ENCODE measurements around the gene VRK1. TPM values are rescaled to one million over a fixed set of nuclear protein-coding genes. Genes with fewer than 3 reads are reported as not detected.

VRK1 gene
- total and polyA plus RNA-seq, 3 experiments from 2014 or later = 36.6 to 72.2 (median 67.0) TPM

DNA sequence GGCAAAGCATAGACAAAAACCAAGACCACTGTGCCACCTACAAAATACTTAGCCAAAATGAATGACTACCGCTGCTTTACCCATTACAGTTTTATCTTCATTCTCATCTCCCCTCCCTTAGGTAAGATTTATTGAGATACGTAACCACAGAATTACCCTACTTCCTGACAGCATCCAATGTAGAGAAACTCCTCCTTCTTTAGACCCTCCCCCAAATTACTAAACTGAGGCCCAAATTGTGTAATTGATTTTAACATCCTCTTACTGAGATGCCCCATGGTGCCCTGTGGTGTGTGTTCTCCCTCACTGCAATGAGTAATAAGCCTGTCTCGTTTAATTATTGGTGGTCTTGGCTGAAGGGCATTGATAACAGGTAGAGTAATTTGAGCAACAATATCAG lies 19.1 kb downstream of the VRK1 start:
- Mint-ChIP-seq H3K9me3 (no peaks in the 10 kb centered on the region), H3K36me3 (no peaks in the 10 kb centered on the region), H3K4me3 (no peak overlapping the region), H3K27me3 (no peaks in the 10 kb centered on the region), H3K27ac (peak overlapping the region in 5 of 8 donors; percentile 0 to 45 (median 9)), H3K4me1 (peaks cover 50 to 78% (median 78%) of the 10 kb centered on the region in 3 donors)
- Histone ChIP-seq H3K4me3 (ENCODE audit: low read length) (no peak overlapping the region), H3K4me1 (ENCODE audit: insufficient read depth, low read length) (peaks cover 19% of the 10 kb centered on the region), H3K27ac (ENCODE audit: low read depth, low read length) (no peak overlapping the region), H3K27me3 (ENCODE audit: insufficient read depth, low read length, poor library complexity, severe bottlenecking) (no peaks in the 10 kb centered on the region), H3K36me3 (ENCODE audit: insufficient read depth, low read length) (no peaks in the 10 kb centered on the region), H3K9me3 (ENCODE audit: low read length) (no peaks in the 10 kb centered on the region)
- ChIA-PET POLR2A (no interaction called here), CTCF (no interaction called here)
- no peak for DNase-seq

GRCh38 chr14:96817750-96818666 lies 20.8 kb downstream of the VRK1 start:
- POLR2A ChIA-PET = no interaction called here
- no peaks in the 10 kb centered on the region for H3K9me3 ChIP-seq (ENCODE audit: low read length)
- CTCF ChIA-PET = no interaction called here
- H3K27me3 Mint-ChIP-seq = no peaks in the 10 kb centered on the region
- no peak overlapping the region for H3K4me3 ChIP-seq (ENCODE audit: low read length)
- H3K36me3 ChIP-seq (ENCODE audit: insufficient read depth, low read length) = no peaks in the 10 kb centered on the region
- peaks cover 42 to 71% (median 70%) of the 10 kb centered on the region in 3 donors for H3K4me1 Mint-ChIP-seq
- H3K4me3 Mint-ChIP-seq = peak overlapping the region in 6 of 7 donors; percentile 10 to 60 (median 35)
- H3K27ac ChIP-seq (ENCODE audit: low read depth, low read length) = no peak overlapping the region
- H3K36me3 Mint-ChIP-seq = peaks cover 0 to 4% (median 3%) of the 10 kb centered on the region in 3 donors
- H3K27ac Mint-ChIP-seq = peak overlapping the region in 5 of 8 donors; percentile 32 to 58 (median 51)
- peaks cover 11% of the 10 kb centered on the region for H3K4me1 ChIP-seq (ENCODE audit: insufficient read depth, low read length)
- H3K9me3 Mint-ChIP-seq = no peaks in the 10 kb centered on the region
- no peaks in the 10 kb centered on the region for H3K27me3 ChIP-seq (ENCODE audit: insufficient read depth, low read length, poor library complexity, severe bottlenecking)
- DNase-seq = no peak

DNA sequence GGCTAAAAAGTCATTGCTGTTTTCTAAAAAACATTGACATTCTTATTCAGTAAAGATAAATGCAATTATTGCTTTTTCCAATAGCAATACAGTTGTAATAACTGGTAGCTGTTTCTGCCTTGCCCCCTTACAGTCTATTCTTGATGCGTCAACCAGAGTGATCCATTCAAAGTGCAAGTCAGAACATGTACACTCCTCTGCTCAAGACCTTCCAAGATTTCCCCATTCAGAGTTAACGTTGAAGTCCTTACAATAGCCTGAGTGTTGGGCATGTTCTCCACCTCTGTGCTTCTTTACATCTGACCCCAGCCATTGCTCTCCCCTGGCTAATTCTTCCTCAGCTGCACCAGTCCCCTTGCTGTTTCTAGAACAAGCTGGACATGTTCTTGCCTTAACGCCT lies 24.3 kb downstream of the VRK1 start:
- CTCF ChIA-PET = interaction anchor here (1.1 kb wide), 1 partner anchor 32 kb away, joined by 3 read pairs; no protein-coding TSS in a partner anchor
- POLR2A ChIA-PET = no interaction called here
- Mint-ChIP-seq H3K27me3 (no peaks in the 10 kb centered on the region), H3K27ac (no peak overlapping the region), H3K4me3 (no peak overlapping the region), H3K36me3 (peaks cover 0 to 6% (median 4%) of the 10 kb centered on the region in 3 donors), H3K9me3 (no peaks in the 10 kb centered on the region), H3K4me1 (peaks cover 42 to 64% (median 64%) of the 10 kb centered on the region in 3 donors)
- H3K4me1 ChIP-seq (ENCODE audit: insufficient read depth, low read length) = no peaks in the 10 kb centered on the region
- H3K36me3 ChIP-seq (ENCODE audit: insufficient read depth, low read length) = no peaks in the 10 kb centered on the region
- H3K4me3 ChIP-seq (ENCODE audit: low read length) = no peak overlapping the region
- H3K27me3 ChIP-seq (ENCODE audit: insufficient read depth, low read length, poor library complexity, severe bottlenecking) = no peaks in the 10 kb centered on the region
- no peak for DNase-seq
- no peaks in the 10 kb centered on the region for H3K9me3 ChIP-seq (ENCODE audit: low read length)
- no peak overlapping the region for H3K27ac ChIP-seq (ENCODE audit: low read depth, low read length)

DNA sequence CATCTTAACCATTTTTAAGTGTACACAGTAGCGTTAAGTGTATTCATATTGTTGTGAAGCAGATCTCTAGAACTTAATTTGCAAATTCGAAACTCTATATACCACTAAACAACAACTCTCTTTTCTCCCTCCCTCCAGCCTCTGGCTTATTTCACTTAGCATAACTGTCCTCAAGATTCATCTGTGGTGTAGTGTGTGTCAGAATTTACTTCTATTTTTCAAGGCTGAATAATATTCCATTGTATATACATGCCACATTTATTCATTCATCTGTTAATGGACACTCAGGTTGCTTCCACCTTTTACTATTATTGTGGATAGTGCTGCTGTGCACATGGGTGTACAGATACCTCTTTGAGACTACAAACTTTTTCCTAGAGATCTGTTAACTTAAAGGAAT lies 26.5 kb downstream of the VRK1 start:
- Mint-ChIP-seq H3K36me3 (peaks cover 0 to 10% (median 8%) of the 10 kb centered on the region in 3 donors), H3K27ac (no peak overlapping the region), H3K4me1 (peaks cover 29 to 61% (median 52%) of the 10 kb centered on the region in 3 donors), H3K9me3 (peaks cover 0 to 2% (median 0%) of the 10 kb centered on the region in 5 donors), H3K4me3 (no peak overlapping the region), H3K27me3 (no peaks in the 10 kb centered on the region)
- Histone ChIP-seq H3K9me3 (ENCODE audit: low read length) (no peaks in the 10 kb centered on the region), H3K4me1 (ENCODE audit: insufficient read depth, low read length) (no peaks in the 10 kb centered on the region), H3K27ac (ENCODE audit: low read depth, low read length) (no peak overlapping the region), H3K27me3 (ENCODE audit: insufficient read depth, low read length, poor library complexity, severe bottlenecking) (no peaks in the 10 kb centered on the region), H3K4me3 (ENCODE audit: low read length) (no peak overlapping the region), H3K36me3 (ENCODE audit: insufficient read depth, low read length) (no peaks in the 10 kb centered on the region)
- DNase-seq = no peak
- ChIA-PET CTCF (no interaction called here), POLR2A (no interaction called here)

GRCh38 chr14:96824283-96824682 lies 27.1 kb downstream of the VRK1 start:
- H3K9me3 Mint-ChIP-seq = peaks cover 0 to 8% (median 3%) of the 10 kb centered on the region in 5 donors

GRCh38 chr14:96826818-96827217 lies 29.6 kb downstream of the VRK1 start:
- no peaks in the 10 kb centered on the region for H3K9me3 ChIP-seq (ENCODE audit: low read length)
- Mint-ChIP-seq H3K27ac (peak overlapping the region in 1 of 8 donors; percentile 7), H3K36me3 (peaks cover 3 to 27% (median 21%) of the 10 kb centered on the region in 3 donors)

More at GRCh38 chr14:96824283-96824682, 27.1 kb downstream of the VRK1 start:
- Mint-ChIP-seq H3K36me3 (peaks cover 1 to 14% (median 13%) of the 10 kb centered on the region in 3 donors), H3K4me3 (no peak overlapping the region), H3K27ac (no peak overlapping the region), H3K27me3 (no peaks in the 10 kb centered on the region), H3K4me1 (peaks cover 26 to 57% (median 46%) of the 10 kb centered on the region in 3 donors)
- H3K9me3 ChIP-seq (ENCODE audit: low read length) = no peaks in the 10 kb centered on the region
- POLR2A ChIA-PET = no interaction called here
- H3K27ac ChIP-seq (ENCODE audit: low read depth, low read length) = no peak overlapping the region
- DNase-seq = no peak
- no peaks in the 10 kb centered on the region for H3K4me1 ChIP-seq (ENCODE audit: insufficient read depth, low read length)
- H3K27me3 ChIP-seq (ENCODE audit: insufficient read depth, low read length, poor library complexity, severe bottlenecking) = no peaks in the 10 kb centered on the region
- no peaks in the 10 kb centered on the region for H3K36me3 ChIP-seq (ENCODE audit: insufficient read depth, low read length)
- no peak overlapping the region for H3K4me3 ChIP-seq (ENCODE audit: low read length)
- CTCF ChIA-PET = no interaction called here

DNA sequence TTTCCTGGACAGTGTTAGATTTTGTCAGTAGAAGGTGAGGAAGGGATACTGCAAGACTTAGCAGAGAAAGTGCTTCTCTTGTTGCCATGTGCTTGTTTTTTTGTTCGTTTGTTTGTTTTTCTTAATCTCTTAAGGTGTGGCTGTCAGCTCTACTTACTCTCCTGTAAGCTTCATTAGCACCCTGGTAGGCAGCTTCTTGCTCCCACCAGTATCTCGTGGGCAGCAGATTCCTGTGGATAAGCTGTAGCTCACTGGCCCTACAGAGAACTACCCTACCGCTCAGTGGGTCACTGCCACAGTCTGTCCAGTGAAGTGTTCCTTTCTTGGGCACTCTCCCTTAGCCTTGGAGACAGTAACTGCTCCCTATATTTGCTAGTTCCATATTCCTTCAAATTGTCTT lies 30.1 kb downstream of the VRK1 start:
- H3K36me3 ChIP-seq (ENCODE audit: insufficient read depth, low read length) = no peaks in the 10 kb centered on the region
- peaks cover 24 to 51% (median 41%) of the 10 kb centered on the region in 3 donors for H3K4me1 Mint-ChIP-seq
- H3K4me3 ChIP-seq (ENCODE audit: low read length) = no peak overlapping the region
- H3K4me1 ChIP-seq (ENCODE audit: insufficient read depth, low read length) = no peaks in the 10 kb centered on the region
- H3K27ac Mint-ChIP-seq = peak overlapping the region in 1 of 8 donors; percentile 7
- no peaks in the 10 kb centered on the region for H3K27me3 ChIP-seq (ENCODE audit: insufficient read depth, low read length, poor library complexity, severe bottlenecking)
- H3K9me3 Mint-ChIP-seq = peaks cover 9 to 15% (median 13%) of the 10 kb centered on the region in 5 donors
- ChIA-PET POLR2A (no interaction called here), CTCF (no interaction called here)
- H3K27me3 Mint-ChIP-seq = no peaks in the 10 kb centered on the region
- H3K36me3 Mint-ChIP-seq = peaks cover 3 to 27% (median 23%) of the 10 kb centered on the region in 3 donors
- no peak overlapping the region for H3K27ac ChIP-seq (ENCODE audit: low read depth, low read length)
- H3K4me3 Mint-ChIP-seq = no peak overlapping the region
- DNase-seq = no peak
- H3K9me3 ChIP-seq (ENCODE audit: low read length) = no peaks in the 10 kb centered on the region

More at GRCh38 chr14:96826818-96827217, 29.6 kb downstream of the VRK1 start:
- Histone ChIP-seq H3K27me3 (ENCODE audit: insufficient read depth, low read length, poor library complexity, severe bottlenecking) (no peaks in the 10 kb centered on the region), H3K4me3 (ENCODE audit: low read length) (no peak overlapping the region), H3K36me3 (ENCODE audit: insufficient read depth, low read length) (no peaks in the 10 kb centered on the region), H3K4me1 (ENCODE audit: insufficient read depth, low read length) (no peaks in the 10 kb centered on the region), H3K27ac (ENCODE audit: low read depth, low read length) (no peak overlapping the region)
- Mint-ChIP-seq H3K27me3 (no peaks in the 10 kb centered on the region), H3K4me3 (no peak overlapping the region), H3K9me3 (peaks cover 9 to 15% (median 13%) of the 10 kb centered on the region in 5 donors), H3K4me1 (peaks cover 24 to 52% (median 39%) of the 10 kb centered on the region in 3 donors)
- POLR2A ChIA-PET = no interaction called here
- CTCF ChIA-PET = no interaction called here
- DNase-seq = no peak

DNA sequence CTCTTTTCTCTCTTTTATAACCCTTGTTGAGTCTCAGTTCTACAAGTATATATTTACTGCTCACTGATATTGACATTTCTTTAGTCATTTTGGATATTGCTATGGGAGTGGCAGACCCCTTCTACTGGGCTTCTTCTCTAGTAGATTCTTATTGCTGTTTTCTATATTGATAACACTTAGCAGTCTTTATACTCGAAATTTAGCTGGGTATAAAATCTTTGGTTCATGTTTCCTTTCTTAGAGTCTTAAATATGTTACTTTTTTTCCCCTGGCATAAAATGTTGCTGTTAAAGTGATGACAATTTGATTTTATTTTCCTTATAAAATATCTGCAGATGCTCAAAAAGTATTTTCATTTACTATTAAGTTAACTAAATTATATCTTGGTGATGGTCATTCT lies 32.6 kb downstream of the VRK1 start:
- Mint-ChIP-seq H3K9me3 (peaks cover 9 to 15% (median 13%) of the 10 kb centered on the region in 5 donors), H3K36me3 (peaks cover 15 to 26% (median 23%) of the 10 kb centered on the region in 3 donors), H3K4me3 (no peak overlapping the region), H3K27me3 (no peaks in the 10 kb centered on the region), H3K4me1 (peaks cover 16 to 56% (median 31%) of the 10 kb centered on the region in 3 donors), H3K27ac (no peak overlapping the region)
- Histone ChIP-seq H3K27ac (ENCODE audit: low read depth, low read length) (no peak overlapping the region), H3K4me1 (ENCODE audit: insufficient read depth, low read length) (no peaks in the 10 kb centered on the region), H3K9me3 (ENCODE audit: low read length) (no peaks in the 10 kb centered on the region), H3K27me3 (ENCODE audit: insufficient read depth, low read length, poor library complexity, severe bottlenecking) (no peaks in the 10 kb centered on the region), H3K36me3 (ENCODE audit: insufficient read depth, low read length) (no peaks in the 10 kb centered on the region), H3K4me3 (ENCODE audit: low read length) (no peak overlapping the region)
- ChIA-PET POLR2A (interaction anchor here (0.7 kb wide), 1 partner anchor 879 kb away, joined by 3 read pairs; no protein-coding TSS in a partner anchor), CTCF (no interaction called here)
- DNase-seq = no peak
